ENCODE measurements around the gene KCNK10.

KCNK10 gene

GRCh38 chr14:88364710-88365413, 41.8 kb upstream of the KCNK10 start:
- Histone ChIP-seq H3K27ac (ENCODE audit: extremely low read depth, low read depth, low read length) (no peak overlapping the region), H3K4me3 (ENCODE audit: low read depth, low read length) (no peak overlapping the region), H3K9me3 (ENCODE audit: control insufficient read depth, insufficient read depth, low read depth, low read length) (no peaks in the 10 kb centered on the region), H3K36me3 (ENCODE audit: control insufficient read depth in 2 of 2, insufficient read depth in 1 of 2, low read length in 2 of 2) (no peaks in the 10 kb centered on the region), H3K4me1 (ENCODE audit: control insufficient read depth, insufficient read depth, low read length) (no peaks in the 10 kb centered on the region)
- POLR2A ChIA-PET, result no interaction called here
- CTCF ChIA-PET, result interaction anchor here (1.0 to 1.2 kb wide), 2 partner anchors 14 to 176 kb away, joined by 3 to 5 read pairs; no protein-coding TSS in a partner anchor
- TF ChIP-seq ZNF311 (tag by site-specific recombination; IDR thresholded peaks at IDR 0.05; ENCODE audit: borderline replicate concordance), result no peak
- no peak for TF ChIP-seq OVOL3 (tag by site-specific recombination; IDR thresholded peaks at IDR 0.05)
- TF ChIP-seq TCF7L2 (IDR thresholded peaks at IDR 0.05; ENCODE audit: borderline replicate concordance, low read depth, low read length), result no peak
- no peak for TF ChIP-seq GLI4 (tag by site-specific recombination; IDR thresholded peaks at IDR 0.05)
- TF ChIP-seq ZNF513 (tag by site-specific recombination; IDR thresholded peaks at IDR 0.05), result no peak
- no peak for TF ChIP-seq ZBTB21 (tag by site-specific recombination; IDR thresholded peaks at IDR 0.05)
- no peak for TF ChIP-seq ZNF76 (tag by site-specific recombination; IDR thresholded peaks at IDR 0.05; ENCODE audit: borderline replicate concordance, low read depth)
- no peak for TF ChIP-seq SP7 (tag by site-specific recombination; IDR thresholded peaks at IDR 0.05)

DNA sequence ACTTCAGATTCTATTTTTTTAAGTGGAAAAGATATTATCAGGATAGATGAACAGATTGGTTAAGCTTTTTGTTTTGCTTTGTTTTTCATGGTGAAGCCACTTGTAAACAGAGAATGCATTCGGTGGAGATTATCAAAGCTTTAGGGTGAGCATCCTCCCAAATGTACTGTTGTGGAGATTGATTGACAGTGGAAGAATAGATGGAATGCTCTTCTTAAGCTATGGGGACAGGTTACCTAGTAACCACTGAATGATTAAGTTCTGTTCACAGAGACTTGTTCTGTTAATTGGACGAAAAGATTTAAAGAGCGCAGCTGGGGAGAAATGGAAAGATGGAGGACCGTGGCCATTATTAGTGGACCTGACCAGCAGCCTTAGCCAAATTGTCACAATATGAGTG, 40.6 kb upstream of the KCNK10 start:
- no peak for TF ChIP-seq ZNF114 (tag by site-specific recombination; IDR thresholded peaks at IDR 0.05)
- TF ChIP-seq YY2 (tag by site-specific recombination; IDR thresholded peaks at IDR 0.05), result no peak
- TF ChIP-seq REPIN1 (tag by site-specific recombination; IDR thresholded peaks at IDR 0.05; ENCODE audit: low read depth), result no peak
- no peak for TF ChIP-seq GLI4 (tag by site-specific recombination; IDR thresholded peaks at IDR 0.05)
- no peak for TF ChIP-seq TSHZ1 (tag by site-specific recombination; IDR thresholded peaks at IDR 0.05; ENCODE audit: borderline replicate concordance)
- no peak for TF ChIP-seq ZNF341 (tag by site-specific recombination; IDR thresholded peaks at IDR 0.05; ENCODE audit: low read depth)
- TF ChIP-seq KLF16 (tag by site-specific recombination; IDR thresholded peaks at IDR 0.05), result no peak
- TF ChIP-seq ZNF558 (tag by site-specific recombination; IDR thresholded peaks at IDR 0.05), result no peak
- no peak for TF ChIP-seq GLIS1 (tag by site-specific recombination; IDR thresholded peaks at IDR 0.05)
- TF ChIP-seq ZNF239 (tag by site-specific recombination; IDR thresholded peaks at IDR 0.05), result no peak
- TF ChIP-seq ZNF16 (tag by site-specific recombination; IDR thresholded peaks at IDR 0.05; ENCODE audit: low read depth), result no peak
- TF ChIP-seq, protein P1, sequence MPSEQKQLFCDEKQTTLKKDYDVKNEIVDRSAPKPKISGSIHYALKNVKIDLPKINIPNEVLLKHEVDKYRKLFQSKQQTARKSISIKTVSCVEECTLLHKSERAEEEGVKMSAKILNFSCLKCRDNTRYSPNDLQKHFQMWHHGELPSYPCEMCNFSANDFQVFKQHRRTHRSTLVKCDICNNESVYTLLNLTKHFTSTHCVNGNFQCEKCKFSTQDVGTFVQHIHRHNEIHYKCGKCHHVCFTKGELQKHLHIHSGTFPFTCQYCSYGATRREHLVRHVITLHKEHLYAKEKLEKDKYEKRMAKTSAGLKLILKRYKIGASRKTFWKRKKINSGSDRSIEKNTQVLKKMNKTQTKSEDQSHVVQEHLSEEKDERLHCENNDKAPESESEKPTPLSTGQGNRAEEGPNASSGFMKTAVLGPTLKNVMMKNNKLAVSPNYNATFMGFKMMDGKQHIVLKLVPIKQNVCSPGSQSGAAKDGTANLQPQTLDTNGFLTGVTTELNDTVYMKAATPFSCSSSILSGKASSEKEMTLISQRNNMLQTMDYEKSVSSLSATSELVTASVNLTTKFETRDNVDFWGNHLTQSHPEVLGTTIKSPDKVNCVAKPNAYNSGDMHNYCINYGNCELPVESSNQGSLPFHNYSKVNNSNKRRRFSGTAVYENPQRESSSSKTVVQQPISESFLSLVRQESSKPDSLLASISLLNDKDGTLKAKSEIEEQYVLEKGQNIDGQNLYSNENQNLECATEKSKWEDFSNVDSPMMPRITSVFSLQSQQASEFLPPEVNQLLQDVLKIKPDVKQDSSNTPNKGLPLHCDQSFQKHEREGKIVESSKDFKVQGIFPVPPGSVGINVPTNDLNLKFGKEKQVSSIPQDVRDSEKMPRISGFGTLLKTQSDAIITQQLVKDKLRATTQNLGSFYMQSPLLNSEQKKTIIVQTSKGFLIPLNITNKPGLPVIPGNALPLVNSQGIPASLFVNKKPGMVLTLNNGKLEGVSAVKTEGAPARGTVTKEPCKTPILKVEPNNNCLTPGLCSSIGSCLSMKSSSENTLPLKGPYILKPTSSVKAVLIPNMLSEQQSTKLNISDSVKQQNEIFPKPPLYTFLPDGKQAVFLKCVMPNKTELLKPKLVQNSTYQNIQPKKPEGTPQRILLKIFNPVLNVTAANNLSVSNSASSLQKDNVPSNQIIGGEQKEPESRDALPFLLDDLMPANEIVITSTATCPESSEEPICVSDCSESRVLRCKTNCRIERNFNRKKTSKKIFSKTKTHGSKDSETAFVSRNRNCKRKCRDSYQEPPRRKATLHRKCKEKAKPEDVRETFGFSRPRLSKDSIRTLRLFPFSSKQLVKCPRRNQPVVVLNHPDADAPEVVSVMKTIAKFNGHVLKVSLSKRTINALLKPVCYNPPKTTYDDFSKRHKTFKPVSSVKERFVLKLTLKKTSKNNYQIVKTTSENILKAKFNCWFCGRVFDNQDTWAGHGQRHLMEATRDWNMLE (tag by site-specific recombination; conservative IDR thresholded peaks at IDR 0.05; ENCODE audit: low read depth), result no peak
- TF ChIP-seq MYNN (tag by site-specific recombination; IDR thresholded peaks at IDR 0.05; ENCODE audit: borderline replicate concordance), result no peak
- TF ChIP-seq, protein P2, sequence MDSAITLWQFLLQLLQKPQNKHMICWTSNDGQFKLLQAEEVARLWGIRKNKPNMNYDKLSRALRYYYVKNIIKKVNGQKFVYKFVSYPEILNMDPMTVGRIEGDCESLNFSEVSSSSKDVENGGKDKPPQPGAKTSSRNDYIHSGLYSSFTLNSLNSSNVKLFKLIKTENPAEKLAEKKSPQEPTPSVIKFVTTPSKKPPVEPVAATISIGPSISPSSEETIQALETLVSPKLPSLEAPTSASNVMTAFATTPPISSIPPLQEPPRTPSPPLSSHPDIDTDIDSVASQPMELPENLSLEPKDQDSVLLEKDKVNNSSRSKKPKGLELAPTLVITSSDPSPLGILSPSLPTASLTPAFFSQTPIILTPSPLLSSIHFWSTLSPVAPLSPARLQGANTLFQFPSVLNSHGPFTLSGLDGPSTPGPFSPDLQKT (IDR thresholded peaks at IDR 0.05; ENCODE audit: borderline replicate concordance, low read depth, low read length), result no peak
- no peak for TF ChIP-seq ZNF571 (tag by site-specific recombination; IDR thresholded peaks at IDR 0.05)
- Histone ChIP-seq H3K9me3 (ENCODE audit: control insufficient read depth, insufficient read depth, low read depth, low read length) (no peaks in the 10 kb centered on the region), H3K4me3 (ENCODE audit: low read depth, low read length) (no peak overlapping the region), H3K27ac (ENCODE audit: extremely low read depth, low read depth, low read length) (no peak overlapping the region), H3K36me3 (ENCODE audit: control insufficient read depth in 2 of 2, insufficient read depth in 1 of 2, low read length in 2 of 2) (no peaks in the 10 kb centered on the region), H3K4me1 (ENCODE audit: control insufficient read depth, insufficient read depth, low read length) (no peaks in the 10 kb centered on the region)
- POLR2A ChIA-PET, result no interaction called here
- CTCF ChIA-PET, result interaction anchor here (1.1 to 1.2 kb wide), 2 partner anchors 16 to 17 kb away, joined by 5 to 10 read pairs; no protein-coding TSS in a partner anchor

All from HEK293 (cell line).